Transverse colon (tissue), 4 donors: ENCODE results near the gene LRRC7. TPM values are rescaled to one million over a fixed set of nuclear protein-coding genes. Genes with fewer than 3 reads are reported as not detected.

Experiments
- DNase-seq: peaks from one replicate; pipeline ENCODE4 v3.0.0-alpha.2; 2019
- H3K27ac ChIP-seq, 4 donors: fragments of 200-600 bp; sonication (generic); 2 replicates each; pipeline ENCODE4 v1.5.1; 2016 to 2018; ENCODE audit warnings: inconsistent platforms in 4 of 4
- H3K27me3 ChIP-seq: fragments of 200-600 bp; sonication (generic); 2 replicates; pipeline ENCODE4 v1.5.1; 2017; ENCODE audit warnings: inconsistent platforms
- H3K36me3 ChIP-seq, 4 donors: fragments of 200-600 bp; sonication (generic); 2 replicates each; pipeline ENCODE4 v1.5.1; 2017 to 2019; ENCODE audit warnings: inconsistent platforms in 4 of 4
- H3K4me1 ChIP-seq, 4 donors: fragments of 200-600 bp; sonication (generic); 2 replicates each; pipeline ENCODE4 v1.5.1; 2017 to 2020; ENCODE audit warnings: inconsistent platforms in 4 of 4
- H3K4me3 ChIP-seq, 4 donors: fragments of 200-600 bp; sonication (generic); 1 replicate in 1 of 4; 2 replicates in 3 of 4; pipeline versions ENCODE4 v1.5.1 to v1.6.1; 2017 to 2019; ENCODE audit warnings: inconsistent platforms in 4 of 4
- H3K9me3 ChIP-seq, 2 donors: fragments of 200-600 bp; sonication (generic); 2 replicates each; pipeline ENCODE4 v1.5.1; 2017 to 2019; ENCODE audit warnings: inconsistent platforms in 2 of 2
- EP300 ChIP-seq: sonication (generic); formaldehyde crosslinking; IDR thresholded peaks from one replicate; pipeline ENCODE4 v1.6.1; 2017; ENCODE audit warnings: antibody characterized with exemption, low read depth
- POLR2A ChIP-seq: fragments of 450-650 bp; IDR thresholded peaks from one replicate; pipeline ENCODE4 v1.6.1; 2016; ENCODE audit warnings: antibody characterized with exemption, mild to moderate bottlenecking, moderate library complexity
- POLR2AphosphoS5 ChIP-seq, 3 donors: sonication (generic); formaldehyde crosslinking; IDR thresholded peaks; one replicate each; pipeline ENCODE4 v1.6.1; 2016; ENCODE audit warnings: antibody characterized with exemption in 3 of 3
- WGBS, 2 donors: methylation state at CpG; one replicate each; pipeline ENCODE4 v1.1.5; 2018; ENCODE audit warnings: low coverage in 1 of 2; 5-methylcytosine and 5-hydroxymethylcytosine counted together
- in situ Hi-C, 4 donors: fragments of 200-750 bp; cut with MboI; loops; one replicate each; pipeline versions ENCODE4 v1.15.0 to v1.15.1; 2017; ENCODE audit warnings: low sequenced_read_pairs in 3 of 4, low pct_ligation_motif_present in 1 of 4, low pct_unique_long_range_greater_than_20kb in 1 of 4
- intact Hi-C: fragments of 100-400 bp; cut with DNase I; formaldehyde crosslinking; loops from one replicate; pipeline ENCODE4 v1.15.1; 2023; ENCODE audit warnings: low total_unique reads
- total RNA-seq, 4 donors: library from RNA; depleted of rRNA; stranded (reverse); fragments of >200 nt; gene quantifications; one replicate each; pipeline ENCODE4 v1.1.0, GENCODE V29; 2016
- TF ChIP-seq, protein P1 (sequence below), 5 experiments: fragments of 200-600 bp in 3 of 5; fragments of 450-650 bp in 2 of 5; sonication (generic) in 3 of 5; IDR thresholded peaks; 1 replicate in 2 of 5; 2 replicates in 3 of 5; pipeline ENCODE4 v1.5.1; 2016 to 2017; ENCODE audit warnings: antibody characterized with exemption in 5 of 5, inconsistent platforms in 3 of 5, mild to moderate bottlenecking in 2 of 5, moderate library complexity in 1 of 5

The LRRC7 gene
- total RNA-seq, 4 donors from 2014 or later = 0.32 to 1.1 TPM; not detected in 2

DNA sequence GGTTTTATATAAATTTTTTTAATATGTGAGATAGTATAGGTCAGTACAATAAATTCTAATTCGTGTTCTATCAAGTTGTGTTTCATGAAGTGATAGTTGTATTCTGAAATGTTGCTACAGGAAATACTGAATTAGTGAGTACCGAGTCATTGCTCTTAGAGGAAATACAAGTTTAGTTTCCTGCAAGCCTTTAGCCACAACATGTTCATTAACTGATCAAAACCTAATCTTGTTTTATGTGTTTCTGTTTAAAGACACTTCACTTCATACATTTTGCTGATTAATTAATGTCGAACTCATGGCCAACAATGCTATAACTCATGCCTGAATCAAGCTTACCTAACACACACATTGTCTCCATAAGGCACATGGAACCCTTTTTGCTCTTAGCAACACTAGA lies 43.6 kb downstream of the LRRC7 start:
- Histone ChIP-seq H3K4me3 (no peak overlapping the region), H3K36me3 (no peaks in the 10 kb centered on the region), H3K27ac (no peak overlapping the region), H3K4me1 (no peaks in the 10 kb centered on the region), H3K9me3 (no peaks in the 10 kb centered on the region), H3K27me3 (no peaks in the 10 kb centered on the region)
- 54 to 59% methylated on average over 3 of the region's 3 CpGs for WGBS, 2 donors
- TF ChIP-seq EP300 = no peak
- intact Hi-C loops = no loop called here
- DNase-seq = no peak
- in situ Hi-C loops = no loop called here

DNA sequence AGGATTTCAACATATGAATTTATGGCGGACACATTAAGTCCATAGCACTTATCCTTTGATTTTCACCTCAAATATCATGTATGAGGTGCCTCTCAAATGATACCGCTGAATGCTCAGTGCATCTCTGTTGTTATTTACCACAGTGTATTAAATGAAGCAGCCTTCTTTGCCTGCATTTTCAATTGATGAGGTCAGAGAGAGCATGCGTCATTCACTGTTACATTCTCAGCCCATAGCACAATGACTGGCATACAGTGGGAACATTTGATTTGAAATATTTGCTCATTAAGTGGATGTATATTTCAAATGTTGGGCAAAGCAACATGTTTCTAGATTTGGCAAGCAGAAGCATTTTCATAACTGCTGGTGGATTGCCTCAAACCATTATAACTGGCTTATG lies 45.7 kb downstream of the LRRC7 start:
- no peaks in the 10 kb centered on the region for H3K9me3 ChIP-seq
- in situ Hi-C loops = no loop called here
- no peaks in the 10 kb centered on the region for H3K27me3 ChIP-seq
- H3K27ac ChIP-seq = no peak overlapping the region
- DNase-seq = no peak
- H3K36me3 ChIP-seq = no peaks in the 10 kb centered on the region
- WGBS, 2 donors = 86 to 95% methylated on average over 3 of the region's 3 CpGs
- intact Hi-C loops = no loop called here
- H3K4me3 ChIP-seq = no peak overlapping the region
- no peak for TF ChIP-seq POLR2A
- TF ChIP-seq POLR2AphosphoS5 (IDR thresholded peaks at IDR 0.05) = no peak
- no peak for TF ChIP-seq EP300
- TF ChIP-seq, protein P1, sequence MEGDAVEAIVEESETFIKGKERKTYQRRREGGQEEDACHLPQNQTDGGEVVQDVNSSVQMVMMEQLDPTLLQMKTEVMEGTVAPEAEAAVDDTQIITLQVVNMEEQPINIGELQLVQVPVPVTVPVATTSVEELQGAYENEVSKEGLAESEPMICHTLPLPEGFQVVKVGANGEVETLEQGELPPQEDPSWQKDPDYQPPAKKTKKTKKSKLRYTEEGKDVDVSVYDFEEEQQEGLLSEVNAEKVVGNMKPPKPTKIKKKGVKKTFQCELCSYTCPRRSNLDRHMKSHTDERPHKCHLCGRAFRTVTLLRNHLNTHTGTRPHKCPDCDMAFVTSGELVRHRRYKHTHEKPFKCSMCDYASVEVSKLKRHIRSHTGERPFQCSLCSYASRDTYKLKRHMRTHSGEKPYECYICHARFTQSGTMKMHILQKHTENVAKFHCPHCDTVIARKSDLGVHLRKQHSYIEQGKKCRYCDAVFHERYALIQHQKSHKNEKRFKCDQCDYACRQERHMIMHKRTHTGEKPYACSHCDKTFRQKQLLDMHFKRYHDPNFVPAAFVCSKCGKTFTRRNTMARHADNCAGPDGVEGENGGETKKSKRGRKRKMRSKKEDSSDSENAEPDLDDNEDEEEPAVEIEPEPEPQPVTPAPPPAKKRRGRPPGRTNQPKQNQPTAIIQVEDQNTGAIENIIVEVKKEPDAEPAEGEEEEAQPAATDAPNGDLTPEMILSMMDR (IDR thresholded peaks at IDR 0.05) = no peak
- no peaks in the 10 kb centered on the region for H3K4me1 ChIP-seq

DNA sequence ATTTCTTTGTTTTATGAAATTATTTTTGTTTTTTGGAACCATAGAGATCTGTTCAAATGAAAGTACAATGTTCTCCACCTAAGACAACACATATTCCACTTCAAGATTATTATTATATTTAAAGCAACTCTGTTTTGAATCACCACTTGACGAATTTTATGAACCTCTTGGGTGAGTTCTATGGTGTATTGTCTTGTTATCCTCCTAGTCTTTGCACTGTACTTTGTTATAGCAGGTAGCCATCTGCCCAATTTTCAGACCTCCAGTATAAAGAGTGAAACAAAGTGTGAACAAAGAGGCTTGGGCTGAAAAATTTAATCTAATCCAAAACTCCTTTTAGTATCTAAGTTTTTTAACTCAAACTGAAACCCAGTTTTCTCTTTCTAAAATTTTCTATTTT lies 71.0 kb downstream of the LRRC7 start:
- intact Hi-C loops = no loop called here
- Histone ChIP-seq H3K4me1 (no peaks in the 10 kb centered on the region), H3K4me3 (no peak overlapping the region), H3K27me3 (no peaks in the 10 kb centered on the region), H3K27ac (no peak overlapping the region), H3K36me3 (no peaks in the 10 kb centered on the region), H3K9me3 (no peaks in the 10 kb centered on the region)
- in situ Hi-C loops = no loop called here
- WGBS, 2 donors = 38 to 57% methylated on average over 1 of the region's 1 CpG
- DNase-seq = no peak
- no peak for TF ChIP-seq EP300
- TF ChIP-seq, protein P1 (IDR thresholded peaks at IDR 0.05) = no peak
- TF ChIP-seq POLR2AphosphoS5 (IDR thresholded peaks at IDR 0.05) = no peak
- TF ChIP-seq POLR2A = no peak

DNA sequence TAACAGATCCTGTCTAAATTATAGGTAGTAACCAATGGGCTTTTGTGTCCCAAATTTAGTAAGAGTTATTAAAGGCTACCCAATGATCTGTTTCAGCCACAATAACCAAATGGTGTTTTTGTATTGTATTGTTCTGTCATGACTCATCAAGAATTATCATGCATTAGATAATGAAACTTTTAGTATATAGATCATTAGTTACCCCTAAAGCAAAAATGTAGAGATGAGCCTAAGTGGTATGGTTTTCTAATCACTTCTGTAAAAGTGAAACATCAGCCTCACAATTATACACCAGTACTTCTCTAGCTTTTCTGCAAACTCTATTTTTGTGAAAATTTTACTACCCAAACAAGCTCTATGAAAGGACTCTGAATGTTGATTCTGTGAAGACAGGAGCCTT lies 71.4 kb downstream of the LRRC7 start:
- in situ Hi-C loops (no loop called here), intact Hi-C loops (no loop called here)
- H3K36me3 ChIP-seq = no peaks in the 10 kb centered on the region
- no peaks in the 10 kb centered on the region for H3K9me3 ChIP-seq
- H3K27me3 ChIP-seq = no peaks in the 10 kb centered on the region
- H3K27ac ChIP-seq = no peak overlapping the region
- H3K4me3 ChIP-seq = no peak overlapping the region
- H3K4me1 ChIP-seq = no peaks in the 10 kb centered on the region
- TF ChIP-seq, protein P1 (IDR thresholded peaks at IDR 0.05) = no peak
- TF ChIP-seq POLR2A (no peak), EP300 (no peak), POLR2AphosphoS5 (IDR thresholded peaks at IDR 0.05) (no peak)
- no peak for DNase-seq

DNA sequence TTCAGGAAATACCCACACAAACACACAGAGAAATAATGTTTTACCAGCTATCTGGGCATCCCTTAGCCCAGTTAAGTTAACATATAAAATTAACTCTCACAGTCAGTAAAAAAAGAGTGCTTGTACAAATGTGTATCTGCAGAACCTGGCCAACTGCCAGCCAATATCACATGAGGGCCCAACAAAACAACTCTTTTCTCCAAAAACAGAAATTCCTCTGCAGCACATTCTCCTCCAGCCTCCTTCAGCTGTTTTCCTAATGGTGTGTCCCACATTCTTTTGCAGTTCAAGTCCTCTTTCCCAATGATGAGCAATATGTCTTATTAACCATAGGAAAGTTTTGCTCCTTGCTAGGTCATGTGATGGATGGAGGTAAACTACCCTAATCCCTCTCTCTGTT lies 75.5 kb downstream of the LRRC7 start:
- intact Hi-C loops (no loop called here), in situ Hi-C loops (no loop called here)
- no peak overlapping the region for H3K4me3 ChIP-seq
- H3K9me3 ChIP-seq = no peaks in the 10 kb centered on the region
- no peak for DNase-seq
- H3K4me1 ChIP-seq = no peaks in the 10 kb centered on the region
- no peaks in the 10 kb centered on the region for H3K27me3 ChIP-seq
- H3K36me3 ChIP-seq = no peaks in the 10 kb centered on the region
- no peak overlapping the region for H3K27ac ChIP-seq
- TF ChIP-seq POLR2A (no peak), POLR2AphosphoS5 (IDR thresholded peaks at IDR 0.05) (no peak), EP300 (no peak)
- TF ChIP-seq, protein P1 (IDR thresholded peaks at IDR 0.05) = no peak
